Measurements from ENCODE around the gene LINS1.

Gene LINS1

DNA sequence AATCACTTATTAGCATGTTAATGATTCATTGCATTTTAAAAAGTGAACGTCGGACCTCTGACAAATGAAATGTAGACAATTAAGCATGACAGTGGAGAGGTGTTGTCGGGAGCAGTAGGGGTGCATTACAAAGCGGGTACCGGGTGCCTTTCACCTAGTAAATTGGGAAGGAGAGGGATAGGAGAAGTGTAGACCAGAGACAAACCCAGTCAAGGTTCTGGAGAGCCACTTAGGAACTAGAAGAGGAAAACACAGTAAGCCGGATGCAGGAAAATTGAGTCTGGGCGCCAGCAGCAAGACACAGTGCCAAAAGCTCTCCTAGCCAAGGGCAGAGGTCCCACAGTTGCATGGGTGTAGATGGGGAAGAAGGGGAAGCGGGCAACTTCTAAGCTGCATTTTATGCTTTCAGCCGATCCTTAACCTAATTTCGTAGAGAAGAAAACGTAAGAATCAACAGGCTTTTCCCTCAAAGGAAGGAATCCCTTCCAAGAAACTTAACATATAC lies 70.1 kb downstream of the LINS1 start:
- no peak overlapping the region for H3K4me3 ChIP-seq (replicated peaks; ENCODE audit: low read depth, low read length)
- no peak for DNase-seq (ENCODE audit: extremely low read depth, low read depth)
- TF ChIP-seq, protein P1, sequence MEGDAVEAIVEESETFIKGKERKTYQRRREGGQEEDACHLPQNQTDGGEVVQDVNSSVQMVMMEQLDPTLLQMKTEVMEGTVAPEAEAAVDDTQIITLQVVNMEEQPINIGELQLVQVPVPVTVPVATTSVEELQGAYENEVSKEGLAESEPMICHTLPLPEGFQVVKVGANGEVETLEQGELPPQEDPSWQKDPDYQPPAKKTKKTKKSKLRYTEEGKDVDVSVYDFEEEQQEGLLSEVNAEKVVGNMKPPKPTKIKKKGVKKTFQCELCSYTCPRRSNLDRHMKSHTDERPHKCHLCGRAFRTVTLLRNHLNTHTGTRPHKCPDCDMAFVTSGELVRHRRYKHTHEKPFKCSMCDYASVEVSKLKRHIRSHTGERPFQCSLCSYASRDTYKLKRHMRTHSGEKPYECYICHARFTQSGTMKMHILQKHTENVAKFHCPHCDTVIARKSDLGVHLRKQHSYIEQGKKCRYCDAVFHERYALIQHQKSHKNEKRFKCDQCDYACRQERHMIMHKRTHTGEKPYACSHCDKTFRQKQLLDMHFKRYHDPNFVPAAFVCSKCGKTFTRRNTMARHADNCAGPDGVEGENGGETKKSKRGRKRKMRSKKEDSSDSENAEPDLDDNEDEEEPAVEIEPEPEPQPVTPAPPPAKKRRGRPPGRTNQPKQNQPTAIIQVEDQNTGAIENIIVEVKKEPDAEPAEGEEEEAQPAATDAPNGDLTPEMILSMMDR (IDR thresholded peaks at IDR 0.05; ENCODE audit: low read depth, low read length, missing control alignments): no peak

DNA sequence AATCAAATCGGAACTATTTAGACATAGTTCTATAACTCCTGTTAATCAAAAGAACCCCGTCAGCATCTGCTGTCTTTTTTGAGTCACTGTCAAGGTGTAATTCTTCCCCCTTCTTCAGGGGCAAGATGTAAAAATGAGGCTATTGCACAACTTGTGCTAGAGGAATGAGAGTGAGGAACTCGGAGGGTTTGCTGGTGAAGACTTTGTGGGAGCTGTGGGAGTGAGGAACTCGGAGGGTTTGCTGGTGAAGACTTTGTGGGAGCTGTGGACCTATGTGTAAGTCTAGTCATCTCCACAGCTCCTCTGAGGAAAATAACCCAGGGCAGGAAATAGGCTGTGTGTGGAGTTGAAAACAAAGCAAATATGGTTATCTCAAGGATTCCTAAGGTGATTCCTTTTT lies 70.8 kb downstream of the LINS1 start:
- no peak for DNase-seq (ENCODE audit: extremely low read depth, low read depth)
- TF ChIP-seq, protein P1 (IDR thresholded peaks at IDR 0.05; ENCODE audit: low read depth, low read length, missing control alignments): no peak
- no peak overlapping the region for H3K4me3 ChIP-seq (replicated peaks; ENCODE audit: low read depth, low read length)

DNA sequence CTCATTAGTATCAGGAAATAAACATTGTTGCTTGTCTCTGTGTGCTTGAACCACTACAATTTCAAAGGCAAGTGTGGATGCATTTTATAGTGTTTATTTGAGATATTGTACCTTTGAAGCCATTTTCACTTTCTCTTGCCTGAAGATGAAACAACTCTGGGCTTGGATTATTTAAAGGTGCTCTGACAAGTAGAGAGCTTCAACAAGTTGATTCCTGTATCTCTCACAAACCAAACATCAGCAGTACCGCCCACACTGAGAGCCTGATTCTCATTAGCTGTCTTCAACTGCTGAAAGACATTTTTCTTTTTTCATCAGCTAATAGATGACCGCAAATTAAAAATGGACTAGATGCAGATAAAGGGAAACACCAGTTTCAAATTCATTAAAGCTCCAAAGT lies 72.4 kb downstream of the LINS1 start:
- DNase-seq (ENCODE audit: extremely low read depth, low read depth): no peak
- TF ChIP-seq, protein P1 (IDR thresholded peaks at IDR 0.05; ENCODE audit: low read depth, low read length, missing control alignments): no peak

DNA sequence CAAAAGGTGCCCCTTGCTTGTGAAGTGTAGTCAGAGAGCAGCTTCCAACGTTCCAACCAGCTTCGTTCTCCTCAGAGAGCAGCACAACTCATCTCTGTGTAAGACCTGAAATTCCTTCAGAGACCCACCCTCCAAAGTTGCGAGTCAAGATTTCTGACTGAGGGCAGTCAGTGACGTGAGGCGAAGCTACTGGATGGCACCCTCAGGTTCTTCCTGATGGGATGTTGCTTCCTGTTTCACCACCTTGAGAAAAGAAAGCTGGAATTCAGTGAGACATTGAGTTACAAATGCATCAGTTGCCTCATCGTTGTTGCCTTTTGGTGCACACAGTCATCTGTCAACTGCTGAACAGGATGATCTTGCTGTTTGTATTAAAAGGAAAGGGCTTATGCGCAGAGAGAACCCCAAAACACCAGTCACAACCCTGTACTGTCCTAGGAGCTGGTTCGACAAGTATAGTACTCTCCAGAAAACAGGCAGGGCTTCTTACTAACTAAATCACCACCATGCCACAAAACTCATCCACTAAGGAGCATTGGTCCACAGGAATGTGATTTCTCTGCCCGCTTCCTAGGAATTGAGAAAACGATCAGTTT lies 73.1 kb downstream of the LINS1 start, which contains the start of gene CERS3:
Gene CERS3 (minus strand): TSS at position 118 of the 596 bp plus-strand sequence. CDS start 27,101 bp downstream, outside the sequence.
- TF ChIP-seq, protein P1 (IDR thresholded peaks at IDR 0.05; ENCODE audit: low read depth, low read length, missing control alignments): no peak
- no peak for DNase-seq (ENCODE audit: extremely low read depth, low read depth)
- no peak within 1 kb of the TSS for H3K4me3 ChIP-seq (replicated peaks; ENCODE audit: low read depth, low read length)

More for the DNA sequence above, 72.4 kb downstream of the LINS1 start:
- H3K4me3 ChIP-seq (replicated peaks; ENCODE audit: low read depth, low read length): no peak overlapping the region

DNA sequence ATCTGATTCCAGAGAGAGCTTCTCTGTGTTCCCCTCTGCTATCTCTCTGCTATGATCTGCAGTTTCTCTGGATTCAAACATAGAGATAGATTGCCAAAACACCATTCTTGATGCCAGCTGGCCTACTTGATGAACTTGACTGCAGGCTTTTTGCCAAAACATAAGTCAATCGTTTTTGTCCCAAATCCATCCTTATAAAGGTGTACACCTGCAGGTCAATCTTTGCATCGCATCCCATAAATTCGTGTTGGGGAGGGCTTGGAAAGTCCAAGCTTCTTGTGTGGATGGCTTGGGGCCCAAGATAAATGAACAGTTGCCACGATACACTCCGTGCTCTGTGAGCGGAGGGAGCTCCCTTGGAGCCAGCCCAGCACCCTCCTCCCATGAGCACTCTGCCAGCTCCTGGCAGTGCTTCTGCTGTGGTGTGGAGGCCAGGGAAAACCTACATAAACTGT lies 75.9 kb downstream of the LINS1 start:
- no peak for DNase-seq (ENCODE audit: extremely low read depth, low read depth)
- no peak overlapping the region for H3K4me3 ChIP-seq (replicated peaks; ENCODE audit: low read depth, low read length)
- TF ChIP-seq, protein P1 (IDR thresholded peaks at IDR 0.05; ENCODE audit: low read depth, low read length, missing control alignments): no peak

DNA sequence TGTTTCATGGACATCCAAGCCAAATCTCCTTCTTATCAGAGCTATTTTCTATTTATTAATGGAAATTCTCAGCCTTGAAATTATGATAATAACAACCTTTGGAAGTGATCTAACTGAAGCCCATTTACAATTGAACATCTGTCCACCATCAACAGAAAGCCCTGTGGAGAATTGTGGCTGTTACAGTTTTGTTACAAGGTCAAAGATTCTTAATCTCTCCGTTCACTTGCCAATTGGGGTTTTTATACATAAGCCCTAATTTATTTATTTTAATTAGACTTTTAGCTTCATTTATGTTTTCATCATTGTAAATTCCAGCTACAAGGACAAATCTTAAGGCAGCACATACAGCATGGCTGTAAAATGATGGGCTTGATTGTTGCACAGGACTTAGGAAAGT lies 76.5 kb downstream of the LINS1 start:
- no peak for DNase-seq (ENCODE audit: extremely low read depth, low read depth)
- TF ChIP-seq, protein P1 (IDR thresholded peaks at IDR 0.05; ENCODE audit: low read depth, low read length, missing control alignments): no peak
- no peak overlapping the region for H3K4me3 ChIP-seq (replicated peaks; ENCODE audit: low read depth, low read length)

All from HFF-Myc (cell line).